GM12875 (cell line): Measurements from ENCODE around the gene ITGAD.

Experiments used
- H3K4me3 ChIP-seq: one replicate; pipeline ENCODE4 v1.5.1; 2011; ENCODE audit warnings: low read depth, low read length, control low read depth
- CTCF ChIP-seq: IDR thresholded peaks from 2 replicates; pipeline ENCODE4 v1.5.1; 2011; ENCODE audit warnings: low read depth, mild to moderate bottlenecking, control low read depth, inconsistent platforms, low read length, moderate library complexity, borderline replicate concordance; ENCODE audit not compliant: insufficient read depth

ITGAD gene

DNA sequence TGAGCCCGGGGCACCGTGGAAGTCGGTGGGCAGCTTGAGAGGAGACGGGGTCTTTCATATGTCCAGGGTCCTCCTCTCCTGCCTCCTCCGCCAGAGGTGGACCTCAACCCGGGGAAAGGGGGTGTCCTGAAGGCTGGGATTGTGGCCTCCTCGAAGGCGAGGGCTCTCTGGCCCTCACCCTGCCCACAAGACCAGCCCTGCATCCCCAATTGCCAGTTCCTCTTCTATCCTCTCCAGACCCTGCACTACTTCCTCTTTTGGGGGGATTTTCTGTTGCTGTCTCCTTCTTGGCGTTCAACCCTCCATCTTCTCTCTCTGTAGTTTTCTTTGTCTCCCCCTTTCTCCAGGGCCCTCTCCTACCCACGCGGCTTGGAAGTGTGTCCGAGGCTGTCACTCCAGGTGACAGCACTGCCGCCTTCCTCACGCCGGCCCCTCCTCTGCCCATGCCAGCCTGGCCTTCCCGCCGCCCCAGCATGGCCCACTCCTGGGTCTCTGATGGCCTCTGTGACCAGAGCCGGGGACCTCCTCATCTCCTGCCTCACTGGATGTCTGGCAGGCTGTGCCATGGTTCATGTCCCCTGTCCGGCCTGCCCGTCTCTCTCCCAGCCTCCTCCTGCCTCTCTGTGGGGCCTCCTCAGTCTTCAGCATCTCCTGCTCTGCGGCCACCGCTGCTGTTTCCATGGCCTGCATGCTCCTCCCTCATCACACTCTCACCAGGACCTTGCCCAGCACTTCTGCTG, 40.6 kb upstream of the ITGAD start:
- TF ChIP-seq CTCF: no peak
- H3K4me3 ChIP-seq: no peak overlapping the region

DNA sequence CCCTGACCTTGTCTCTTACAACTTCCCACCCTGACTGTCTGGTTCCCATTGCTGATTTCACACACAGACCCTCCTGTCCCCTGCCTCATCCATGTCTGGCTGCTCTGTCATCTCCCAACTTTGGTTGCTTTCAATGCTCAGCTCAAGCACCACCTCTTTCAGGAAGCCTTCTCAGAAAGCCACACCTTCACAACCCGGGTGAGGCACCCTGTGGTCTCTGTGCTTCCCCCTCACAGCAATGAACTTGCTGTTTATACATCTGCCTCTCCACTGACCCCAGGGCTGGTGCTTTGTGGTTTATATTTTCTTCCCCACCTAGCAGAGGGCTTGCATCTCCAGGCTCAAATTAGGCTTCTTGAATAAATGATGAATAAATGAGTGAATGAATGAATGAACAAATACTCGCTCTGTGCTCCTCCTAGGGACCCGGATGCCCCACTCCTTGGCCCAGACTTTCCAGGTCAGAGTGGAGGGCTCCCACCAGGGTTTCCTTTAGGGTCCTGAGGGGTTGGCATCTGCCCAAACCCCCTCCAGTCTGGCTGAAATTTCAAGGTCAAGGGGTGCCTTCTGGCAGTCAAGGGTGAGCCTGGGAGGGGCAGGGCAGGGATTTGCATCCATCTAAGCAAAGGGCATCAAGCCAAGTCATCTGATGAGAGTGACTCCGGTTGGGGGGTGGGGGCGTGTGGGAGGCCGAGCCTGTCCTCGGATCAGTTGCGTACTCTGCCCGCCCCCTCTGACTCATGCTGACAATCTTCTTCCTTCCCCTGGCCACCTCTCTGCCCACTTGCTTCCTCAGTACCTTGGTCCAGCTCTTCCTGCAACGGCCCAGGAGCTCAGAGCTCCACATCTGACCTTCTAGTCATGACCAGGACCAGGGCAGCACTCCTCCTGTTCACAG, 38.5 kb upstream of the ITGAD start, which contains the start of gene ITGAX:
Gene ITGAX, plus strand, starts transcription at position 783 of the 898 bp plus-strand sequence. Its CDS starts 79 bp downstream, at position 862.
- peak within 1 kb of the TSS; percentile 31 for H3K4me3 ChIP-seq

GRCh38 chr16:31355431-31356100, 37.6 kb upstream of the ITGAD start:
- no peak for TF ChIP-seq CTCF
- peak overlapping the region; percentile 31 for H3K4me3 ChIP-seq

More for the DNA sequence above, 38.5 kb upstream of the ITGAD start, which contains the start of gene ITGAX:
- no peak for TF ChIP-seq CTCF

DNA sequence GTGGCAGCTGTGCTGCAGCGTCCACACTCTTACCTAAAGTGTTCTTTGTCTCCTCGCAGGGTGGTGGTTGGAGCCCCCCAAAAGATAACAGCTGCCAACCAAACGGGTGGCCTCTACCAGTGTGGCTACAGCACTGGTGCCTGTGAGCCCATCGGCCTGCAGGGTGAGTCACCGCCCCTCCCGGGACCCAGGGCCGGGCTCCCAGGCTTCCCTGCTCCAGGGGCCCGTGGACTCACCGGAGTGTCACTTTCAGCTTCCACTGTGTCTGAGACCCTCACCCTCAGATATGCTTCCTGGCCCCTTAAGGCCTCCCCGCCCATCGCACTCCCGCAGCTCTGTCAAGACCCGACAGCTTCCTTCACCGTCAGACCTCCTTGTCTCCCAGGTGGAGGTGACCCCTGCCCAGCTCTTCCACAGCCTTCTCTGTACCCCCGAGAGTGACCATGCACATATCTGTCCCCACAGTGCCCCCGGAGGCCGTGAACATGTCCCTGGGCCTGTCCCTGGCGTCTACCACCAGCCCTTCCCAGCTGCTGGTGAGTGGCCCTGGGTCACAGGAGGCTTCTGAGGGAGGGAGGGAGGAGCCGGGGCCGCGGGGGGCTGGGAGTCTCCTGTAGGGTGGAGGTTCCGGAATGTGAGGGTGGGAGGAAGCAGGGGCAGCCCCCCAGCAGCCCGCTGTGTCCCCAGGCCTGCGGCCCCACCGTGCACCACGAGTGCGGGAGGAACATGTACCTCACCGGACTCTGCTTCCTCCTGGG, 36.4 kb upstream of the ITGAD start:
- TF ChIP-seq CTCF: no peak
- no peak overlapping the region for H3K4me3 ChIP-seq

- TF ChIP-seq CTCF: 0 out of 2 replicates have a peak, but pooled peaks have one; percentile 6
- no peak overlapping the region for H3K4me3 ChIP-seq
These were observed 35.6 kb upstream of the ITGAD start for GRCh38 chr16:31357324-31358109.

GRCh38 chr16:31360251-31360650, 32.9 kb upstream of the ITGAD start:
- TF ChIP-seq CTCF: no peak
- no peak overlapping the region for H3K4me3 ChIP-seq
